Upper lobe of left lung (tissue), 6 donors: ENCODE results near the gene PITPNM3. TPM values are rescaled to one million over a fixed set of nuclear protein-coding genes. Genes with fewer than 3 reads are reported as not detected.
"Not testable (repeated sequence)": the region's sequence is repeated elsewhere in the genome, so short reads cannot be mapped to it uniquely, and the experiment has no call there.

Experiments used
- ATAC-seq, 2 donors: fragments of 200-7000 bp; cut with Tn5 transposase; one replicate each; pipeline ENCODE4 v1.9.1; 2022; ENCODE audit warnings: mild to moderate bottlenecking in 2 of 2, moderate library complexity in 2 of 2; ENCODE audit not compliant: low FRiP score in 2 of 2
- DNase-seq, 2 donors: peaks; one replicate each; pipeline ENCODE4 v3.0.0-alpha.2; 2019 to 2020
- H3K27ac ChIP-seq, 4 donors: fragments of 200-600 bp; sonication (generic); one replicate each; pipeline ENCODE4 v1.5.1; 2016 to 2019
- H3K27me3 ChIP-seq, 4 donors: fragments of 200-600 bp; sonication (generic); one replicate each; pipeline ENCODE4 v1.5.1; 2017 to 2019
- H3K36me3 ChIP-seq, 4 donors: fragments of 200-600 bp; sonication (generic); one replicate each; pipeline ENCODE4 v1.5.1; 2016 to 2019
- H3K4me1 ChIP-seq, 4 donors: fragments of 200-600 bp; sonication (generic); one replicate each; pipeline ENCODE4 v1.5.1; 2018 to 2019
- H3K4me3 ChIP-seq, 4 donors: fragments of 200-600 bp; sonication (generic); one replicate each; pipeline ENCODE4 v1.5.1; 2017 to 2019; ENCODE audit warnings: mild to moderate bottlenecking in 2 of 4, moderate library complexity in 1 of 4
- H3K9me3 ChIP-seq, 4 donors: fragments of 200-600 bp; sonication (generic); one replicate each; pipeline ENCODE4 v1.5.1; 2018 to 2019
- EP300 ChIP-seq, 4 donors: sonication (generic); formaldehyde crosslinking; IDR thresholded peaks; one replicate each; pipeline ENCODE4 v1.5.1; 2017; ENCODE audit warnings: antibody characterized with exemption in 4 of 4, control low read depth in 2 of 4
- POLR2A ChIP-seq, 4 donors: fragments of 450-650 bp; IDR thresholded peaks; one replicate each; pipeline ENCODE4 v1.5.1; 2016 to 2017; ENCODE audit warnings: antibody characterized with exemption in 4 of 4, mild to moderate bottlenecking in 2 of 4
- POLR2AphosphoS5 ChIP-seq, 2 donors: sonication (generic); formaldehyde crosslinking; IDR thresholded peaks; one replicate each; pipeline ENCODE4 v1.5.1; 2017; ENCODE audit warnings: antibody characterized with exemption in 2 of 2
- WGBS, 2 donors: methylation state at CpG; one replicate each; pipeline ENCODE4 v1.1.5; 2017 to 2018; 5-methylcytosine and 5-hydroxymethylcytosine counted together
- total RNA-seq, 6 donors: library from RNA; depleted of rRNA in 4 of 6; stranded (reverse); fragments of >200 nt in 4 of 6; gene quantifications; one replicate each; pipeline versions ENCODE4 v1.1.0 to v1.2.1, GENCODE V29; 2016 to 2021
- TF ChIP-seq, protein P1 (sequence below), 6 experiments: fragments of 450-650 bp in 4 of 6; fragments of 200-600 bp in 2 of 6; sonication (generic) in 2 of 6; IDR thresholded peaks; one replicate each; pipeline ENCODE4 v1.5.1; 2016 to 2019; ENCODE audit warnings: antibody characterized with exemption in 6 of 6
- donor health status: DM: no; HTN: no; CAD: no; lungs with moderate emphysema.
- donor health status: DM: no; HTN: yes; CAD: no; lungs with severe emphysema.

The PITPNM3 gene
- total RNA-seq, 6 donors from 2014 or later = 10.3 to 16.3 (median 12.5) TPM

DNA sequence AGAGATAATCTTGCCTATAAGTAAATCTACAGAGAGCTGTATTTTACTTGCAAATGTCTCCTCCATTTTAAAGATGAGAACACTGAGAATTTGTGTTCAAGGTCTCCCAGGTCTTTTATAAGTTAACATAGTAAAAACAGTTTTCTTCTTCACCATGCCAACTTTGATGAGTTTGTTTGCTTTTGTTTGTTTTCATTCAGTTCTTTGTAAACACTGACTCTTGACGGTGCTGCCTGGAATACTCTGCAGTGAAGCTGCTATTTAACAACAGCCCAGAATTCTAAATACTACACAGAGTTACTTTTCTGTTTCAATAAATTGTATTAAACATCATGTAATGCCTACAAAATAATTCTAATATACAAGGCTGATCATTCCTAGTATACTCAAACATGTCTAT, 41.4 kb upstream of the PITPNM3 start:
- H3K27me3 ChIP-seq = no peaks in the 10 kb centered on the region
- peak overlapping the region; percentile 5 to 46 (median 27) for H3K27ac ChIP-seq
- no peaks in the 10 kb centered on the region for H3K9me3 ChIP-seq
- no peak for ATAC-seq
- H3K36me3 ChIP-seq = peaks cover 11 to 52% (median 31%) of the 10 kb centered on the region in 4 donors
- no peak overlapping the region for H3K4me3 ChIP-seq
- TF ChIP-seq, protein P1, sequence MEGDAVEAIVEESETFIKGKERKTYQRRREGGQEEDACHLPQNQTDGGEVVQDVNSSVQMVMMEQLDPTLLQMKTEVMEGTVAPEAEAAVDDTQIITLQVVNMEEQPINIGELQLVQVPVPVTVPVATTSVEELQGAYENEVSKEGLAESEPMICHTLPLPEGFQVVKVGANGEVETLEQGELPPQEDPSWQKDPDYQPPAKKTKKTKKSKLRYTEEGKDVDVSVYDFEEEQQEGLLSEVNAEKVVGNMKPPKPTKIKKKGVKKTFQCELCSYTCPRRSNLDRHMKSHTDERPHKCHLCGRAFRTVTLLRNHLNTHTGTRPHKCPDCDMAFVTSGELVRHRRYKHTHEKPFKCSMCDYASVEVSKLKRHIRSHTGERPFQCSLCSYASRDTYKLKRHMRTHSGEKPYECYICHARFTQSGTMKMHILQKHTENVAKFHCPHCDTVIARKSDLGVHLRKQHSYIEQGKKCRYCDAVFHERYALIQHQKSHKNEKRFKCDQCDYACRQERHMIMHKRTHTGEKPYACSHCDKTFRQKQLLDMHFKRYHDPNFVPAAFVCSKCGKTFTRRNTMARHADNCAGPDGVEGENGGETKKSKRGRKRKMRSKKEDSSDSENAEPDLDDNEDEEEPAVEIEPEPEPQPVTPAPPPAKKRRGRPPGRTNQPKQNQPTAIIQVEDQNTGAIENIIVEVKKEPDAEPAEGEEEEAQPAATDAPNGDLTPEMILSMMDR (IDR thresholded peaks at IDR 0.05) = no peak
- no peak for TF ChIP-seq EP300 (IDR thresholded peaks at IDR 0.05)
- TF ChIP-seq POLR2A (IDR thresholded peaks at IDR 0.05) = no peak
- no peak for TF ChIP-seq POLR2AphosphoS5 (IDR thresholded peaks at IDR 0.05)
- WGBS, 2 donors = 38 to 56% methylated on average over 1 of the region's 1 CpG
- no peak for DNase-seq
- peaks cover 27 to 41% (median 29%) of the 10 kb centered on the region in 4 donors for H3K4me1 ChIP-seq

DNA sequence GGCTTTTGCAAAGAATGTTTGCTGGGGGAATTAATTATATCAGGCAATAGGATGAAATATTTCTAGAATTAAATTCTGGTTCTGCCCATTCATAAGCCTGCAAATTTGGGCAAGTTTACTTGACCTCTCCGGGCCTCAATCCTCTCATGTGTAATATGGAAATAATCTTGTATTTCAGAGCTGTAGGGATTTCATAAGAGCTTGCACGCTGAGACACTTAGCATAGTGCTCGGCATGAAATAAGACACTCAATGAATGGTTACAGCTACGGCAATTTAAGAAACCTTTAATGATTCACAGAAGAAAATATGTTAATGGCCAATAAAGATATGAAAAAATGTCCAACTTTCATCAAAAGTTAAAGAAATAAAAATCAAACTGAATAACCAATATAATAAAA, 40.6 kb upstream of the PITPNM3 start:
- TF ChIP-seq, protein P1 (IDR thresholded peaks at IDR 0.05) = no peak
- TF ChIP-seq EP300 (IDR thresholded peaks at IDR 0.05) (no peak), POLR2A (IDR thresholded peaks at IDR 0.05) (no peak), POLR2AphosphoS5 (IDR thresholded peaks at IDR 0.05) (no peak)
- H3K36me3 ChIP-seq = peaks cover 11 to 55% (median 29%) of the 10 kb centered on the region in 4 donors
- no peak overlapping the region for H3K27ac ChIP-seq
- no peak overlapping the region for H3K4me3 ChIP-seq
- no peak for ATAC-seq
- WGBS, 2 donors = 65 to 84% methylated on average over 4 of the region's 4 CpGs
- H3K4me1 ChIP-seq = peaks cover 27 to 41% (median 29%) of the 10 kb centered on the region in 4 donors
- no peaks in the 10 kb centered on the region for H3K9me3 ChIP-seq
- H3K27me3 ChIP-seq = no peaks in the 10 kb centered on the region
- DNase-seq = no peak

DNA sequence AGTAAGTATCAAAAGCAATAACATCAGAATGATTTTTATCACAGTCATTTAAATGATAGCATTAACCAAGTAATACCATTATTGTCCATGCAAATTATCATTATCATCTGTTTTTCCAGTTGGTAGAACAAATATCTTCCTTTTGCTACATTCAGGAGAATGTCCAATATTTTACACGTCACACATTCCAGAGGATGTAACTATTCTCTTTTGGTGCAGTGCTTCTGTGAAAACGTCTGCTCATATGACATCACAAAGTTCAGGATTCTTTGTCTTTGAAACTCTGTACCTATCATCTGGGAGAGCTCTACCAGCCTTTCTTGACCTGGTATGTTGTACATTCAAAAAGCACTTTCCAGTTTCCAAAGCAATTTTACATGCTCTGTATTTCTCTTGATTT, 40.2 kb upstream of the PITPNM3 start:
- DNase-seq (no peak), ATAC-seq (no peak)
- Histone ChIP-seq H3K4me3 (no peak overlapping the region), H3K27me3 (no peaks in the 10 kb centered on the region), H3K36me3 (peaks cover 11 to 59% (median 27%) of the 10 kb centered on the region in 4 donors), H3K4me1 (peaks cover 27 to 41% (median 33%) of the 10 kb centered on the region in 4 donors), H3K9me3 (no peaks in the 10 kb centered on the region), H3K27ac (no peak overlapping the region)
- WGBS, 2 donors = 79 to 80% methylated on average over 2 of the region's 2 CpGs
- no peak for TF ChIP-seq EP300 (IDR thresholded peaks at IDR 0.05)
- TF ChIP-seq, protein P1 (IDR thresholded peaks at IDR 0.05) = no peak
- TF ChIP-seq POLR2A (IDR thresholded peaks at IDR 0.05) = no peak
- no peak for TF ChIP-seq POLR2AphosphoS5 (IDR thresholded peaks at IDR 0.05)

DNA sequence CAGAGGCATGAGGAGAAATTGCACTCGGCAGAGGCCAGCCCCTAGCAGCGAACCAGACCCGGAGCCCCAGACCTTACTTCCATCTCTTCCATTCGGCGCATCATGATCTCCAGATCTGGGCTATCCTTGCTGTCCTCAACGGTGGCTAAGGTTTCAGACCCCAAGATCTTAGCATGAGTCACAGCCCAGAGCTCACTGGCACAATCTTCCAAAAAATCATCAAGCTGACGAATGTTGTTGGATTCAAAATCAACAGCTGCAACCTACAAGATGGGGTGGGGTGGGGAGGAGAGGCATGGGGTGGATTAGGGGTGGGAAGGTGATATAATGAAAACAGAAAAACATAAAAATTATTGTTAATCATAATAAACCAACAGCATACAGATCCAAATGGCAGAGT, 39.7 kb upstream of the PITPNM3 start:
- 94 to 99% methylated on average over 7 of the region's 7 CpGs for WGBS, 2 donors
- peaks cover 27 to 41% (median 35%) of the 10 kb centered on the region in 4 donors for H3K4me1 ChIP-seq

DNA sequence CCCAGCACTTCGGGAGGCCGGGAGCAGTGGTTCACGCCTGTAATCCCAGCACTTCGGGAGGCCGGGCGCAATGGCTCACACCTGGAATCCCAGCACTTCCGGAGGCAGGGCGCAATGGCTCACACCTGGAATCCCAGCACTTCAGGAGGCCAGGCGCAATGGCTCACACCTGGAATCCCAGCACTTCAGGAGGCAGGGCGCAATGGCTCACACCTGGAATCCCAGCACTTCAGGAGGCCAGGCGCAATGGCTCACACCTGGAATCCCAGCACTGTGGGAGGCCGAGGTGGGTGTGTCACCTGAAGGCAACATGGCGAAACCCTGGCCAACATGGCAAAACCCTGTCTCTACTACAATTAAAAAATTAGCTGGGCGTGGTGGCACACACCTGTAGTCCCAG, 37.0 kb upstream of the PITPNM3 start:
- peaks cover 18 to 73% (median 39%) of the 10 kb centered on the region in 4 donors for H3K36me3 ChIP-seq

More for the DNA sequence above, 39.7 kb upstream of the PITPNM3 start:
- no peak overlapping the region for H3K4me3 ChIP-seq
- ATAC-seq = no peak
- no peak for DNase-seq
- H3K27ac ChIP-seq = no peak overlapping the region
- H3K9me3 ChIP-seq = no peaks in the 10 kb centered on the region
- peaks cover 11 to 62% (median 27%) of the 10 kb centered on the region in 4 donors for H3K36me3 ChIP-seq
- TF ChIP-seq, protein P1 (IDR thresholded peaks at IDR 0.05) = no peak
- TF ChIP-seq POLR2AphosphoS5 (IDR thresholded peaks at IDR 0.05) = no peak
- H3K27me3 ChIP-seq = no peaks in the 10 kb centered on the region

More for the DNA sequence above, 37.0 kb upstream of the PITPNM3 start:
- H3K4me1 ChIP-seq = peaks cover 8 to 20% (median 15%) of the 10 kb centered on the region in 4 donors
- not testable (repeated sequence) for H3K27ac ChIP-seq, H3K27me3 ChIP-seq, ATAC-seq, H3K4me3 ChIP-seq, H3K9me3 ChIP-seq
- peak in 1 of 2 donors; percentile 43 for DNase-seq
- WGBS, 2 donors = 91 to 92% methylated on average over 10 to 14 of the region's 14 CpGs
